PC-9 (cell line): ENCODE measurements around the gene HIBCH.

Experiments
- CTCF ChIP-seq: fragments of 200-600 bp; sonication (generic); conservative IDR thresholded peaks from 2 replicates; pipeline ENCODE4 v1.6.1; 2017; ENCODE audit warnings: mixed run types, antibody characterized with exemption, mild to moderate bottlenecking, moderate library complexity
- EZH2 ChIP-seq: fragments of 200-600 bp; sonication (generic); IDR thresholded peaks from 2 replicates; pipeline ENCODE4 v1.8.0; 2017; ENCODE audit warnings: antibody characterized with exemption, low read depth

- TF ChIP-seq CTCF (no peak), EZH2 (no peak)
Measured at GRCh38 chr2:190210471-190210870, 109.2 kb downstream of the HIBCH start.
